Measurements from ENCODE around the gene DNALI1.

The DNALI1 gene

GRCh38 chr1:37605061-37605650, 48.4 kb downstream of the DNALI1 start:
- no peak for DNase-seq

- DNase-seq: no peak
These were observed 49.2 kb downstream of the DNALI1 start for GRCh38 chr1:37605806-37606474.

GRCh38 chr1:37606481-37607263, 49.9 kb downstream of the DNALI1 start:
- DNase-seq: no peak

DNA sequence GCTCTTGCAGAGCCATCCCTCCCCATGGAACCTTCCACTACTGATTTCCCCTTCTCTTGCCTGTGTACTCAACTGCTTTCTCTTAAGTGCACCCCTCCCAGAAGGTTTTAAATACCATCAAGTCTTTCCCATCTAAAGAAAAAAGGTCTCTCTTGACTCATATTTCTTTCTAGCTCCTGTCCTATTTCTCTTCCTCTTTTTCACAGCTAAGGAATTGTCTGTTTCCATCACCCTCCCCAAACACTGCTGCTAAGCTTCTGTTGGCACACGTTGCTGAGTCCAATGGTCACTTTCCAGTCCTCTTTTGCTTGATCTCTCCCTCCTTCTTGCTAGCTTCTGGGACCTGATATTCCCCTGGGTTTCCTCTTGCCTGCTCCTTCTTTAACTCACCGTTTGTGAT, 52.3 kb downstream of the DNALI1 start:
- DNase-seq: no peak

GRCh38 chr1:37609994-37610393, 53.3 kb downstream of the DNALI1 start:
- DNase-seq: no peak

DNA sequence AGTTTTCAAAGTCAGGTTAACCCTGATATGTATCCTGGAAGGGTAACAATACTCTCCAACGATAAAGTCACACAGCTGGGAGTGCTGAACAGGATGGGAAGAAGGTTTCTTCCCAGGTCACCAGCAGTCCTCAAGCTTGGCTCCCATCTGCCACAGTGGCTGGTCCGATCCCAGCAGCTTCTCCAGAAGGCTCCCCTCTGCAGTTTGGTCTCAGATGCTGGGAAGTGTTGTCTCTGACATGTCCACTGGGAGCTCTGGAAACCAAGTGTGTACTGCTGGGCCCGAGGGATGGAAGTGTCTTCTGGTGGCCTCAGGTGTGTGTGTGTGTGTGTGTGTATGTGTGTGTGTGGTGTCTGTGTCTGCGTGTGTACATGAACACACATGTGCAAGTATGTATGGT, 55.4 kb downstream of the DNALI1 start:
- DNase-seq: no peak

DNA sequence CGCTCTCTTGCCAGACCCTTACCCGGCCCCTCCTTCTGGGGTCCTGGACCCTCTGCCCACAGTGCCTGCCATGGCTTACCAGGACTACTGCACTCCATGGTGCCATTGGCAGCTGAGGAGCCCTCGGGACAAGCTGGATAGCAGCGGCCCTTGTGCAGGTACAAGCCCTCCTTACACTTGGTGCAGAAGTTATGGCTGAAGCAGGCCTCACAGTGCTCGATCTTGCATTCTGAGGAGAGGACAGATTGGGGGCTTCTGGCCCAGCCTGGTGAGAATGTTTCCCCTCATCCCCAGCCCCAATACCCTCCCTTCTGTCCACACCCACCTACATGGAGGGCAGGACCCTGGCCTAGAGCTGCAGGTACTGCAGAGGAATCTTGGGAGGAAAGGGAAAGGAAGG, 57.4 kb downstream of the DNALI1 start:
- no peak for DNase-seq

GRCh38 chr1:37616330-37616729, 59.6 kb downstream of the DNALI1 start:
- DNase-seq: no peak

Measured in activated CD4-positive, CD25-positive, alpha-beta regulatory T cell (primary cell).